H9 (cell line): ENCODE data around the gene FAM174B. TPM values are rescaled to one million over a fixed set of nuclear protein-coding genes. Genes with fewer than 3 reads are reported as not detected.

Experiments used
- DNase-seq: peaks from one replicate; pipeline ENCODE4 v3.0.0-alpha.2; 2017
- H2AFZ ChIP-seq: one replicate; pipeline ENCODE4 v1.6.1; 2013; ENCODE audit warnings: mild to moderate bottlenecking, low read length, control low read depth, moderate library complexity
- H2AK5ac ChIP-seq: 2 replicates; pipeline ENCODE4 v1.6.1; 2013; ENCODE audit warnings: low read length, control low read depth, mixed read lengths; ENCODE audit not compliant: insufficient read length
- H2BK120ac ChIP-seq: one replicate; pipeline ENCODE4 v1.6.1; 2013; ENCODE audit warnings: low read depth, mild to moderate bottlenecking, low read length, control low read depth, inconsistent platforms; ENCODE audit not compliant: poor library complexity, severe bottlenecking
- H2BK12ac ChIP-seq: 2 replicates; pipeline ENCODE4 v1.6.1; 2013; ENCODE audit warnings: low read length, control low read depth, mixed read lengths, low read depth; ENCODE audit not compliant: insufficient read length
- H2BK15ac ChIP-seq: 2 replicates; pipeline ENCODE4 v1.6.1; 2013; ENCODE audit warnings: low read depth, low read length, control low read depth
- H2BK20ac ChIP-seq: one replicate; pipeline ENCODE4 v1.6.1; 2013; ENCODE audit warnings: low read depth, mild to moderate bottlenecking, low read length, control low read depth, inconsistent platforms; ENCODE audit not compliant: poor library complexity, severe bottlenecking
- H2BK5ac ChIP-seq: 2 replicates; pipeline ENCODE4 v1.6.1; 2013; ENCODE audit warnings: low read length, control low read depth, mixed read lengths; ENCODE audit not compliant: insufficient read length
- H3K14ac ChIP-seq: 2 replicates; pipeline ENCODE4 v1.6.1; 2013; ENCODE audit warnings: low read length, control low read depth; ENCODE audit not compliant: insufficient read depth
- H3K18ac ChIP-seq: 2 replicates; pipeline ENCODE4 v1.6.1; 2013; ENCODE audit warnings: low read depth, mild to moderate bottlenecking, mixed read lengths, low read length, control low read depth; ENCODE audit not compliant: insufficient read length
- H3K23ac ChIP-seq: 2 replicates; pipeline ENCODE4 v1.6.1; 2013; ENCODE audit warnings: low read length, control low read depth, mixed read lengths, low read depth; ENCODE audit not compliant: insufficient read length
- H3K23me2 ChIP-seq: 2 replicates; pipeline ENCODE4 v1.6.1; 2013; ENCODE audit warnings: low read depth, mild to moderate bottlenecking, mixed read lengths, low read length, control low read depth; ENCODE audit not compliant: insufficient read length, poor library complexity, severe bottlenecking
- H3K27ac ChIP-seq: 2 replicates; pipeline ENCODE4 v1.5.1; 2013; ENCODE audit warnings: low read length, control low read depth, mixed read lengths, low read depth; ENCODE audit not compliant: insufficient read length
- H3K27me3 ChIP-seq: 2 replicates; pipeline ENCODE4 v1.6.1; 2013; ENCODE audit warnings: low read length, control low read depth, inconsistent platforms; ENCODE audit not compliant: insufficient read depth
- H3K4ac ChIP-seq: 2 replicates; pipeline ENCODE4 v1.6.1; 2013; ENCODE audit warnings: low read depth, mild to moderate bottlenecking, control low read depth, inconsistent platforms, low read length, moderate library complexity
- H3K4me1 ChIP-seq: 2 replicates; pipeline ENCODE4 v1.6.1; 2013; ENCODE audit warnings: low read length, control low read depth, inconsistent platforms; ENCODE audit not compliant: insufficient read depth
- H3K4me2 ChIP-seq: 2 replicates; pipeline ENCODE4 v1.6.1; 2013; ENCODE audit warnings: low read length, control low read depth, mixed read lengths; ENCODE audit not compliant: insufficient read length, insufficient read depth
- H3K56ac ChIP-seq: 2 replicates; pipeline ENCODE4 v1.6.1; 2013; ENCODE audit warnings: low read depth, mild to moderate bottlenecking, mixed read lengths, low read length, control low read depth; ENCODE audit not compliant: insufficient read length
- H3K79me1 ChIP-seq: 2 replicates; pipeline ENCODE4 v1.6.1; 2013; ENCODE audit warnings: low read depth, mild to moderate bottlenecking, moderate library complexity, low read length, control low read depth, inconsistent platforms; ENCODE audit not compliant: insufficient read depth, poor library complexity, severe bottlenecking
- H3K79me2 ChIP-seq: 2 replicates; pipeline ENCODE4 v1.6.1; 2013; ENCODE audit warnings: low read length, control low read depth, inconsistent platforms; ENCODE audit not compliant: insufficient read depth
- H3K9ac ChIP-seq: 2 replicates; pipeline ENCODE4 v1.6.1; 2013; ENCODE audit warnings: low read length, control low read depth, mixed read lengths; ENCODE audit not compliant: insufficient read length; ENCODE audit errors: extremely low read depth
- H3K9me3 ChIP-seq: one replicate; pipeline ENCODE4 v1.6.1; 2013; ENCODE audit warnings: low read depth, low read length, inconsistent platforms; ENCODE audit not compliant: control insufficient read depth
- H3T11ph ChIP-seq: one replicate; pipeline ENCODE4 v1.6.1; 2013; ENCODE audit warnings: mild to moderate bottlenecking, low read length, control low read depth, inconsistent platforms
- H4K20me1 ChIP-seq: one replicate; pipeline ENCODE4 v1.6.1; 2013; ENCODE audit not compliant: control insufficient read depth, insufficient read length, insufficient read depth
- H4K5ac ChIP-seq: 2 replicates; pipeline ENCODE4 v1.6.1; 2013; ENCODE audit warnings: low read depth, mild to moderate bottlenecking, mixed read lengths, low read length, control low read depth; ENCODE audit not compliant: insufficient read length
- H4K8ac ChIP-seq: replicated peaks from 2 replicates; pipeline ENCODE4 v1.6.1; 2013; ENCODE audit warnings: low read length, control low read depth, mixed read lengths, low read depth; ENCODE audit not compliant: insufficient read length
- H4K91ac ChIP-seq: 2 replicates; pipeline ENCODE4 v1.6.1; 2013; ENCODE audit warnings: low read depth, mild to moderate bottlenecking, moderate library complexity, mixed read lengths, low read length, control low read depth; ENCODE audit not compliant: insufficient read length
- H3K27ac Mint-ChIP-seq, 3 experiments: 2 replicates in 2 of 3; 3 replicates in 1 of 3; pipeline ENCODE4 v1.8.0; 2020 to 2021; ENCODE audit warnings: mixed read lengths in 3 of 3, mild to moderate bottlenecking in 1 of 3, moderate library complexity in 1 of 3
- H3K27me3 Mint-ChIP-seq: 2 replicates; pipeline ENCODE4 v1.8.0; 2021; ENCODE audit warnings: low read depth, mild to moderate bottlenecking, moderate library complexity, mixed read lengths
- H3K36me3 Mint-ChIP-seq, 3 experiments: 2 replicates in 2 of 3; 3 replicates in 1 of 3; pipeline ENCODE4 v1.8.0; 2020 to 2021; ENCODE audit warnings: low read depth in 3 of 3, mixed read lengths in 3 of 3; ENCODE audit not compliant: insufficient read depth in 1 of 3
- H3K4me1 Mint-ChIP-seq, 2 experiments: 2 replicates each; pipeline ENCODE4 v1.8.0; 2020; ENCODE audit warnings: mixed read lengths in 2 of 2
- H3K4me3 Mint-ChIP-seq, 2 experiments: 2 replicates in 1 of 2; 3 replicates in 1 of 2; pipeline ENCODE4 v1.8.0; 2020 to 2021; ENCODE audit warnings: mild to moderate bottlenecking in 2 of 2, mixed read lengths in 2 of 2, moderate library complexity in 1 of 2
- H3K9me3 Mint-ChIP-seq, 2 experiments: 2 replicates in 1 of 2; 3 replicates in 1 of 2; pipeline ENCODE4 v1.8.0; 2020; ENCODE audit warnings: mild to moderate bottlenecking in 2 of 2, mixed read lengths in 2 of 2, moderate library complexity in 1 of 2
- WGBS: extraction: QIAGEN DNeasy Blood & Tissue Kit; methylation state at CpG from one replicate; pipeline ENCODE4 v1.1.7; 2013; ENCODE audit warnings: missing lambda C conversion rate, low lambda C conversion rate, mixed read lengths; ENCODE audit not compliant: insufficient read length; ENCODE audit errors: extremely low coverage; 5-methylcytosine and 5-hydroxymethylcytosine counted together
- total RNA-seq: library from RNA; stranded (reverse); gene quantifications from 2 replicates; pipeline ENCODE4 v1.2.1, GENCODE V29; 2021
- TF ChIP-seq, protein P1 (sequence below): fragments of 200-600 bp; sonication (generic); conservative IDR thresholded peaks from 3 replicates; pipeline ENCODE4 v1.8.0; 2021; ENCODE audit warnings: antibody characterized with exemption, mild to moderate bottlenecking

FAM174B gene
- total RNA-seq, 1 experiment from 2014 or later: 38.0 TPM

DNA sequence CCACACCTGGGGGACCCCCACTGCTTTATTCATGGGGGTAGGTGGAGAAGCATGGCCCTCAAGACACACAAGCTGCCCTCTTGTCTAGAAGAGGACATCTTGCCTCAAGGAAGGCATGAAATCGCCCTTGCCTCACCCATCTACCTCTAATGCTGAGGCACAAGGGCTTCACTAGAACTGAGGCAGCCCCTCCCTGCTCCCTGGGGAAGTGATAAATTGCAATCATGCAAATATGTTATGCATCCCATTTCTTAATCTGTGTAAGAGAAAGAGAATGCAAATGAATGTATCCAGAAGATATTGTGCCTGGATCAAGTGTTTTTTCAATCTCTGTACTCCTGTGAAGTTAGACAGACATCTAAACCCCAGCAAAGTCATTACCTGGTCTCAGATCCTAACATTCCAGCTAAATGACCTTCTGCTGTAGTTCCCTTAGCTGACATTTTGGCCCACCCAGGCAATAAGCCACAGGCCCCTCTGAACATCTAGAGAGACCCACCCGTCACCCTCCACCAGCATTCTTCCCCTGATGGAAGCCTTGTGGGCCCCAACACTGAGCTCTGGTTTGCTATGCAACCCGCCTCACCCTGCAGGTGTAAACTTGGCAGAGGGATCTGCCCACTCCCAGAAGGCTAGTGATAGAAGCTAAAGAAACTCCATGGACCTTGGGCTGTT is 53.8 kb downstream of the FAM174B start:
- Histone ChIP-seq H3K27ac (no peak overlapping the region), H4K20me1 (no peaks in the 10 kb centered on the region), H2BK20ac (no peak overlapping the region), H3K9ac (no peak overlapping the region), H3T11ph (no peak overlapping the region), H3K79me1 (no peaks in the 10 kb centered on the region), H3K23me2 (no peaks in the 10 kb centered on the region), H2BK5ac (no peak overlapping the region), H3K4me1 (no peaks in the 10 kb centered on the region), H4K8ac (no peak overlapping the region), H3K27me3 (no peaks in the 10 kb centered on the region), H2BK12ac (no peak overlapping the region), H3K79me2 (no peaks in the 10 kb centered on the region), H2AFZ (no peak overlapping the region), H3K18ac (no peak overlapping the region), H3K56ac (no peak overlapping the region), H2BK120ac (no peak overlapping the region), H2AK5ac (no peak overlapping the region), H3K4ac (no peak overlapping the region), H2BK15ac (no peak overlapping the region), H3K4me2 (no peak overlapping the region), H4K5ac (no peak overlapping the region), H3K9me3 (no peaks in the 10 kb centered on the region), H3K23ac (no peak overlapping the region), H3K14ac (no peak overlapping the region), H4K91ac (no peak overlapping the region)
- Mint-ChIP-seq H3K4me3 (no peak overlapping the region), H3K4me1 (peaks cover 4 to 8% of the 10 kb centered on the region in 2 experiments), H3K27me3 (peaks cover 14% of the 10 kb centered on the region), H3K36me3 (peaks cover 12 to 14% (median 12%) of the 10 kb centered on the region in 3 experiments), H3K27ac (no peak overlapping the region), H3K9me3 (peaks cover 21 to 23% of the 10 kb centered on the region in 2 experiments)
- TF ChIP-seq, protein P1, sequence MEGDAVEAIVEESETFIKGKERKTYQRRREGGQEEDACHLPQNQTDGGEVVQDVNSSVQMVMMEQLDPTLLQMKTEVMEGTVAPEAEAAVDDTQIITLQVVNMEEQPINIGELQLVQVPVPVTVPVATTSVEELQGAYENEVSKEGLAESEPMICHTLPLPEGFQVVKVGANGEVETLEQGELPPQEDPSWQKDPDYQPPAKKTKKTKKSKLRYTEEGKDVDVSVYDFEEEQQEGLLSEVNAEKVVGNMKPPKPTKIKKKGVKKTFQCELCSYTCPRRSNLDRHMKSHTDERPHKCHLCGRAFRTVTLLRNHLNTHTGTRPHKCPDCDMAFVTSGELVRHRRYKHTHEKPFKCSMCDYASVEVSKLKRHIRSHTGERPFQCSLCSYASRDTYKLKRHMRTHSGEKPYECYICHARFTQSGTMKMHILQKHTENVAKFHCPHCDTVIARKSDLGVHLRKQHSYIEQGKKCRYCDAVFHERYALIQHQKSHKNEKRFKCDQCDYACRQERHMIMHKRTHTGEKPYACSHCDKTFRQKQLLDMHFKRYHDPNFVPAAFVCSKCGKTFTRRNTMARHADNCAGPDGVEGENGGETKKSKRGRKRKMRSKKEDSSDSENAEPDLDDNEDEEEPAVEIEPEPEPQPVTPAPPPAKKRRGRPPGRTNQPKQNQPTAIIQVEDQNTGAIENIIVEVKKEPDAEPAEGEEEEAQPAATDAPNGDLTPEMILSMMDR: no peak
- DNase-seq: no peak
- no CpG with 5 or more reads among the region's 3 CpGs for WGBS
